ENCODE results near the gene FBXO9. TPM values are rescaled to one million over a fixed set of nuclear protein-coding genes. Genes with fewer than 3 reads are reported as not detected.

The FBXO9 gene
- total RNA-seq, 1 donor from 2014 or later: 50.8 TPM

GRCh38 chr6:53119772-53120409 is 54.7 kb downstream of the FBXO9 start:
- H4K20me1 ChIP-seq (ENCODE audit: low read depth): no peaks in the 10 kb centered on the region
- no peak overlapping the region for H3K9ac ChIP-seq
- no peak overlapping the region for H3K4me2 ChIP-seq
- no peaks in the 10 kb centered on the region for H3K9me3 ChIP-seq (ENCODE audit: low read depth)
- H3K4me3 ChIP-seq: no peak overlapping the region
- H3K27ac Mint-ChIP-seq: no peak overlapping the region
- H3K27me3 Mint-ChIP-seq (ENCODE audit: insufficient read depth, low read depth): peaks cover 4% of the 10 kb centered on the region
- H3K27ac ChIP-seq: no peak overlapping the region
- no peak overlapping the region for H2AFZ ChIP-seq (replicated peaks)
- no peaks in the 10 kb centered on the region for H3K36me3 ChIP-seq
- H3K36me3 Mint-ChIP-seq: no peaks in the 10 kb centered on the region
- no peaks in the 10 kb centered on the region for H3F3A ChIP-seq (ENCODE audit: low read depth)
- H3K27me3 ChIP-seq: no peaks in the 10 kb centered on the region
- TF ChIP-seq EZH2phosphoT487 (IDR thresholded peaks at IDR 0.05) (no peak), CTCF (IDR thresholded peaks at IDR 0.05) (no peak), EZH2 (IDR thresholded peaks at IDR 0.05) (no peak)
- no peaks in the 10 kb centered on the region for H3K9me3 Mint-ChIP-seq
- no peaks in the 10 kb centered on the region for H3K4me1 ChIP-seq
- H3K4me1 Mint-ChIP-seq: peaks cover 3% of the 10 kb centered on the region
- H3K79me2 ChIP-seq (ENCODE audit: low read depth): no peaks in the 10 kb centered on the region
- no peak for DNase-seq (ENCODE audit: low spot score)
- no peak overlapping the region for H3K4me3 Mint-ChIP-seq

- H3K27me3 Mint-ChIP-seq (ENCODE audit: insufficient read depth, low read depth): peaks cover 2% of the 10 kb centered on the region
- Histone ChIP-seq H3K79me2 (ENCODE audit: low read depth) (no peaks in the 10 kb centered on the region), H3F3A (ENCODE audit: low read depth) (no peaks in the 10 kb centered on the region), H3K9me3 (ENCODE audit: low read depth) (no peaks in the 10 kb centered on the region), H2AFZ (replicated peaks) (no peak overlapping the region), H3K36me3 (no peaks in the 10 kb centered on the region), H3K4me2 (no peak overlapping the region), H3K4me1 (no peaks in the 10 kb centered on the region), H3K27me3 (no peaks in the 10 kb centered on the region), H3K9ac (no peak overlapping the region), H3K4me3 (no peak overlapping the region), H4K20me1 (ENCODE audit: low read depth) (no peaks in the 10 kb centered on the region), H3K27ac (no peak overlapping the region)
- no peak overlapping the region for H3K4me3 Mint-ChIP-seq
- peaks cover 3% of the 10 kb centered on the region for H3K4me1 Mint-ChIP-seq
- H3K36me3 Mint-ChIP-seq: no peaks in the 10 kb centered on the region
- no peak for DNase-seq (ENCODE audit: low spot score)
- TF ChIP-seq CTCF (IDR thresholded peaks at IDR 0.05) (no peak), EZH2 (IDR thresholded peaks at IDR 0.05) (no peak), EZH2phosphoT487 (IDR thresholded peaks at IDR 0.05) (no peak)
- no peak overlapping the region for H3K27ac Mint-ChIP-seq
- H3K9me3 Mint-ChIP-seq: no peaks in the 10 kb centered on the region
Observed at GRCh38 chr6:53124131-53124800, 59.1 kb downstream of the FBXO9 start.

- no peaks in the 10 kb centered on the region for H3K27me3 ChIP-seq
- no peak for DNase-seq (ENCODE audit: low spot score)
- H3K27ac Mint-ChIP-seq: no peak overlapping the region
- peaks cover 2% of the 10 kb centered on the region for H3K27me3 Mint-ChIP-seq (ENCODE audit: insufficient read depth, low read depth)
- no peak overlapping the region for H3K4me3 Mint-ChIP-seq
- H3K9me3 Mint-ChIP-seq: no peaks in the 10 kb centered on the region
- no peaks in the 10 kb centered on the region for H3K36me3 ChIP-seq
- TF ChIP-seq EZH2phosphoT487 (IDR thresholded peaks at IDR 0.05): no peak
- TF ChIP-seq CTCF (IDR thresholded peaks at IDR 0.05): no peak
- TF ChIP-seq EZH2 (IDR thresholded peaks at IDR 0.05): no peak
- no peaks in the 10 kb centered on the region for H3K4me1 ChIP-seq
- H3K79me2 ChIP-seq (ENCODE audit: low read depth): no peaks in the 10 kb centered on the region
- no peaks in the 10 kb centered on the region for H4K20me1 ChIP-seq (ENCODE audit: low read depth)
- no peak overlapping the region for H3K9ac ChIP-seq
- no peaks in the 10 kb centered on the region for H3K9me3 ChIP-seq (ENCODE audit: low read depth)
- no peak overlapping the region for H3K4me2 ChIP-seq
- H3K4me1 Mint-ChIP-seq: peaks cover 3% of the 10 kb centered on the region
- no peaks in the 10 kb centered on the region for H3K36me3 Mint-ChIP-seq
- no peak overlapping the region for H3K27ac ChIP-seq
- no peaks in the 10 kb centered on the region for H3F3A ChIP-seq (ENCODE audit: low read depth)
- no peak overlapping the region for H3K4me3 ChIP-seq
- H2AFZ ChIP-seq (replicated peaks): no peak overlapping the region
Observed at GRCh38 chr6:53125276-53125675, 60.1 kb downstream of the FBXO9 start.

Measured in neural progenitor cell (in vitro differentiated cells).